IPS-NIHi11 (cell line): ENCODE data around the gene VAMP4.

Source experiments
- DNase-seq: peaks from one replicate; pipeline ENCODE4 v3.0.0; 2012; ENCODE audit warnings: mixed read lengths, low spot score

VAMP4 gene, protein sequence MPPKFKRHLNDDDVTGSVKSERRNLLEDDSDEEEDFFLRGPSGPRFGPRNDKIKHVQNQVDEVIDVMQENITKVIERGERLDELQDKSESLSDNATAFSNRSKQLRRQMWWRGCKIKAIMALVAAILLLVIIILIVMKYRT

DNA sequence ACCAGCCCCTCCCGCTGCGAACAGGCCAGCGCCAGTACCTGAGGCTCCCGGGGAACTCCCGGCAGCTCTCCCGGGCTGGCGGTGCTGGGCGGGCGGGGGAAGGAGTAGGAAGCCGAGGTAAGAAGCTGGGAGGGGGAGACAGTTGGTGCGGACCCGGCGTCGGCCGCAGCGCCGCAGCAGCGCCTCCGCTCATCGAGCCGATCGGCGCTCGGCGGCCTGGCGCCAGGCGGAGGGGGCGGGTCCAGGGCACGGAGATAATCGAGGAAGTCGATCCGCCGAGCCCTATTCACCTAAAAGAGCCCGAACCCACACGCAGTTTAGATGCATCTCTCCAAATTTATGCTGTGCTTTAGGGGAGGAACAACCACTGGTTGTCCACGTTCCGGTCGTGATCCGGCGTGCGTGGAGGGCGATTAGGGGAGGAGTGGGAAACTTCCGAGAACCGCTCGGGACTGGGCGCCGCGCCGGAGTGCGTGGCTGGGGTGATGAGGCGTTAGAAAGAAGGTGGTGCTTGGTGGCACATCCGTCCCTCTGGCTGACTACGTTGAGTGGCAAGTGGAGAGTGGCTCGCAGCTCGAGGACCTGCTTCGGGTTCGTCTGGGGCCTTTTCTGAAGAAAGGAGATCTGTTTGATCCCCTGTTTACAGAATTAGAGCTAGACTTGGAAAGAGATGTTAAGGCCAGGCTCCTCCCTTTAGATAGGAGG lies at the start of gene VAMP4:
Gene VAMP4, minus strand, starts transcription at position 194 of the 705 bp plus-strand sequence. CDS start 3,651 bp downstream, outside the sequence.
- peak; percentile 90 for DNase-seq

DNA sequence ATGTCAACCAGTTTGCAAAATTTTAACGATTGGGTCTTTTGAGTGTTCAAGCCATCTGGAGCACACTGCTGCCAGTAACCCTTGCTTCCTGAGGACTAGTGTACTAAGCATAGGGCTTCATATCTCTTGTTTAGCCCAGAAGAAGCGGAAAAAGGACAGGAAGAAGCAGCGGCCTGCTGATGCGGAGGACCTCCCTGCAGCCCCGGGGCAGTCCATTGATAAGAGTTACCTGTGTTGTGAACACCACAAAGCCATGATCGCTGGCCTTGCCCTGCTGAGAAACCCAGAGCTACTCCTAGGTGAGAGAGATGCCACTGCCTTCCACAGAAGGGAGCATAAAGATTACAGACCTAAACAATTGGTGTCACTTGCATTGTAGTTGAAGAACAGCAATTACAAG lies 48.5 kb upstream of the VAMP4 start:
- DNase-seq, result no peak

DNA sequence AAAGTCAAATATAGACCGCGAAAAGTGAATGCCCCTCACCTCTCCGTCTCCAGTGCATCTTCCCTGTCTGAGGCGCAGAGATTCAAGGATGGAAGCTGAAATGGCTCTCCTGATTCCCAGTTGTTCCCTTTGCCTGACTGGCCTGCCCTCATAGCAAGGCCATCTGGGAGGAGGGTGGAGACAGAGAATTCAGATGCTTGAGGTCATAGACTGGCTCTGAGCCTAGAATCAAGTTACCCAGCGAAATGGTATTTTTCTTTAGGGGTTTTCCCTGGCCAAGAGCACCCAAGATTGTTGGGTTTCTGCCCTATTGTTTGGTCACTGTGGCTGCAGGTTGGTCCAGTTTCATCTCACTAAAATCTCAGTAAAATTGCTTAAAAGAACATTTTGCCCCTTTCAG lies 46.8 kb upstream of the VAMP4 start:
- DNase-seq, result no peak

DNA sequence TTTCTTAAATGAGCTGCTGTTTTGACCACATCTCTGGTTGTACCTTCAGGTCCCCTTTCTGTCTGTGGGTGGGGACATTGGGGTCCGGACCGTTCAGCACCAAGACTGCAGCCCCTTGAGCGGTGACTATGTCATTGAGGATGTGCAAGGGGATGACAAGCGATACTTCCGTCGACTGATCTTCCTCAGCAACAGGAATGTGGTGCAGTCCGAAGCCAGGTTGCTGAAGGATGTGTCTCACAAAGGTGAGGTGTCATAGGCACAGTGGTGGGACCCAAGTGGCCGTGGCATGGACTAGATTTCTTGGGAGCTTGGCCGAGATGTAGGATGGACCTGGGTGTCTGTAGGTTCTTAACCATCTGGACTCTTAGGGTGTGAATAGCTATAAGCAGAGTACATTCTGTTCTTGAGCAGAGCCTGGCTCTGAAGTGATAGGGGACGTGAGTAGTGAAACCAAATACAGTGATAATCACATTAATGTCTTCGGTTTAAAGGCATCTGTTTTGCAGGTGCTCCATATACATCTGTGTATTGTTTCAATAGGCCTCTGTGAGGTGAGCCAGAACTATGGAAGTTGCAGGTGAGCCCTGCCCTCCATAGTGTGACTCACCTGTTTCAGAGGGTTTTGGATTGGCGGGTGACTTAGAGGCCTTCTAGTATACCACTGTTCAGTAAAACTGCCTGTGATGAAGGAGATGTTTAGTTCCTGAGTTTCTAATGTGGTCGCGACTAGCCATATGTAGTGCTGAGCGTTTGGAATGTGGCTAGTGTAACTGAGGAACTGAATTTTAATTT lies 46.0 kb upstream of the VAMP4 start:
- DNase-seq, result no peak

DNA sequence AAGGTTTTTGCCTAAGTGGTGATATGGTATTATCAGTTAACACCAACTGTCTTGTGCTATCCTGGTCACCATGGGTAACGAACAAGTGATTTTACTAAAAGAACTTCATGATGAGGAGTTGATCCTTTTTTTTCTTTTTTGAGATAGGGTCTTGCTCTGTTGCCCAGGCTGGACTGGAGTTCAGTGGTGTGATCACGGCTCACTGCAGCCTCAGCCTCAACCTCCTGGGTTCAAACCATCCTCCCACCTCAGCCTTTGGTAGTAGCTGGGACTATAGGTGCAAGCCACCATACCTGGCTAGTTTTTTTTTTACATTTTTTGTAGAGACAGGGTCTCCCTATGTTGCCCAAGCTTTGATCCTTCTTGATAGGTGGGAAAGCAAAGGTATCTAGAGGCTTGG lies 44.7 kb upstream of the VAMP4 start:
- DNase-seq, result no peak

DNA sequence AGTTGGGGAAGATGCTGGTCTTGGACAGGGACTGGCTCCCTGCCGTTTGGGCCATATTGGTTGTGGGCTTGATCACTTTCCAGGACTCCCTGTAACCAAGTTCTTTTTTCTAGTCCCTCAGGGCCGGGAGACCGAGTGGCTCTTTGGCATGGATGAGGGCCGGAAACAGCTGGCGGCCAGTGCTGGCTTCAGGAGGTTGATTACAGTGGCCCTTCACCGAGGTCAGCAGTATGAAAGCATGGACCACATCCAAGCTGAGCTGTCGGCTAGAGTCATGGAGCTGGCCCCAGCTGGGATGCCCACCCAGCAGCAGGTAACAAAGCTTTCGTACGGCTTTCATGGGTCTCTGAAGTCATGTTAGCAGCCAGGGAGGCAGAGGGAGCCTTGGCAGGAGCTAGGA lies 43.9 kb upstream of the VAMP4 start:
- DNase-seq, result no peak

DNA sequence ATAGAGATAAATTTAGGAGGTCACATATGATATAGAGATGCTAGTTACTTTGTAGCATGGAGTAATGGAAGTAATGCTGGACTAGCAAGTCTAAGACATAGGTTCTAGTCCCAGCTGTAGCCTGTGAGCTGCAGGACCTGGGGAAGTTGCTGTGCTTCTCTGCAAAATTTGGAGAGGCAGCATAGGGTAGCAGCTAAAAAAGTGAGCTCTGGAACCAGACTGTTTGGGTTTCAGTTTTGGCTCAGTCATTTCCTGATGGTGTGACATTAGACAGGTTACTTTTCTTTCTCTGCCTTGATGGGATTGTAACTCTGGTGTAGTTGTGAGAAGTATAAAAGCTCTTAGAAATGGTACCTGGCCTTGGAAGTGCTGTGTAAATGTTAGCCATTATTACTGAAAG lies 42.9 kb upstream of the VAMP4 start:
- DNase-seq, result no peak

DNA sequence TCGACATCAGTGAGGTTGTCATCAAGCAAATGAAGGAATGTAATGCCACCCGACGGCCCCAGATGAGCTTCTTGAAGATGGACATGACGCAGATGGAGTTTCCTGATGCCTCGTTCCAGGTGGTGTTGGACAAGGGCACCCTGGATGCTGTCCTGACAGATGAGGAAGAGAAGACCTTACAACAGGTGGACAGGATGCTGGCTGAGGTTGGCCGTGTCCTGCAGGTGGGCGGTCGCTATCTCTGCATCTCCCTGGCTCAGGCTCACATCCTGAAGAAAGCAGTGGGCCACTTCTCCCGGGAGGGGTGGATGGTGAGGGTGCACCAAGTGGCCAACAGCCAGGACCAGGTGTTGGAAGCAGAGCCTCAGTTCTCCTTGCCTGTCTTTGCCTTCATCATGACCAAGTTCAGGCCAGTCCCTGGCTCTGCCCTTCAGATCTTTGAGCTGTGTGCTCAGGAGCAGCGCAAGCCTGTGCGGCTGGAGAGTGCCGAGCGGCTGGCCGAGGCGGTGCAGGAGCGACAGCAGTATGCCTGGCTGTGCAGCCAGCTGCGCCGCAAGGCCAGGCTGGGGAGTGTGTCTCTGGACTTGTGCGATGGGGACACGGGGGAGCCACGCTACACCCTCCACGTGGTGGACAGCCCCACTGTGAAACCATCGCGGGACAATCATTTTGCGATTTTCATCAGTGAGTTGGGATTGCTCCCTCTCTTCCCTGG lies 42.1 kb upstream of the VAMP4 start:
- no peak for DNase-seq

DNA sequence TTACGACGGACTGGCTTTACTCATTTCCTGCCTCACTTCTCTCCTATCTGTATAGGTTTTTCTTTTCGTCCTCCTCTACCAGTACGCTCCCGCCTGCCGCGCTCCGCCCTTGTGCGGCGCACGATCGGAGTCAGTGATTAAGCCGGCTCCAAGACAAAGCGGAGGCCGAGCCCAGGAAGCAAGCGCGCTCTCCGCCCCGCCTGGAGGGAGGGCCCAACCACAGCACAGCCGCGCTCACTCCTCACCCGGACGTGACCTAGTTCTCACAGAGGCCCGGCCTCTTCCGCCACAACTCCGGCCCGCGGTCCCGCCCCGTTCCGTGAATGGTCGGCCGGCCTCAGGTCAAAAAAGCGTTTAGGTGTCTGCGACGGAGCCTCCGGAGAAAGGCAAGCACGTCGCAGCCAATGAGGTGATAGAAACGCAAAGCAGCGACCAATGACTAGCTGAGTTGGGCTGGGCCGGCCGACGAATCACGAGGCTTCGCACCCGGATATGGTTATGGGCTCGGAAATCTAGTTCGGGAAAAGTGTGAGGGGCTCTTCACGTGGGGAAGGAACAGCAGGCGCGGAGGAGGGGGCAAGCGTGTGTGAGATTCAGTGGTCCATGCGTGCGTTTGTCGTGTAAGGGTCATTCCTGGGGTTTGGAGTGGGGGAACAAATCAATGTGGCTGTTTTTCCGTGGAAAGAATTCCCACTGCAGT lies 39.5 kb upstream of the VAMP4 start, which contains the start of gene METTL13:
Gene METTL13, plus strand, starts transcription at position 485 of the 700 bp plus-strand sequence. CDS start 308 bp downstream, outside the sequence.
- peak; percentile 98 for DNase-seq

DNA sequence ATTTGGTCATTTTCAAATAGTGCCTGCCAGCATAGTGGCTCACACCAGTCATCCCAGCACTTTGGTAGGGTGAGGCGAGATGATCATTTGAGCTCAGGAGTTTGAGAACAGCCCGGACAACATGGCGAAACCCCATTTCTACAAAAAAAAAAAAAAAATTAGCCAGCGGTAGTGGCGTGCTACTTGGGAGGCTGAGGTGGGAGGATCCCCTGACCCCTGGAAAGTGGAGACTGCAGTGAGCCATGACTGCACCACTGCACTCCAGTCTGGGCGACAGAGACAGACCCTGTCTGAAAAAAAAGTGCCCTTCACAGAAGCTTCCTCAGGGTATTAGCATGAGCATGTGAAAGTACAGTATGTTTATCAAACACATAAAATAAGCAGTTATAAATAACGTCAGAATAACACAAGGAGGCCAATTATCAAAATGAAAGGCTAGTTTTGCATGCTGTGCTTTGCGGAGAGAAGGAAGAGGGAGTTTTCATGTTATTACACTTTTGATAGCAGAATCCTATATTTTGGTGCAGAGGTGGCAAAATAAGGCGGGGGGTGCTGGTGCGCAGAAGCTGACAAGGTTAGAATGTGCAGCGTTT lies 38.8 kb upstream of the VAMP4 start:
- no peak for DNase-seq

DNA sequence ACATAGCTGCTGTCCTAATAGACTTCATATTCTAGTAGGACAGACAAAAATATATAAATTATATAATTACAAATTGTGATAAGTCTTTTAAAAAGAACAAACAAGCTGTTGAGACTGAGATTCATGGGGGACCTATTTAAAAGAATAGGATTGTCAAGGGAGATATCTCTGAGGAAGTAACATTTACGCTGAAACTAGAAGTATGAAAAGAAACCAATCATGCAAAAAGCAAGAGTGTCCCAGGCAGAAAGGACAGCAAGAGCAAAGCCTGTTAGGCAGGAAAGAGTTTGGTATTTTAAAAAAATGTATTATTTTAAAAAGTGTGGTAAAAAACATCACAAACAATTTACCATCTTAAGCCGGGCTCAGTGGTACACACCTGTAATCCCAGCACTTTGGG lies 30.4 kb upstream of the VAMP4 start:
- DNase-seq, result no peak

DNA sequence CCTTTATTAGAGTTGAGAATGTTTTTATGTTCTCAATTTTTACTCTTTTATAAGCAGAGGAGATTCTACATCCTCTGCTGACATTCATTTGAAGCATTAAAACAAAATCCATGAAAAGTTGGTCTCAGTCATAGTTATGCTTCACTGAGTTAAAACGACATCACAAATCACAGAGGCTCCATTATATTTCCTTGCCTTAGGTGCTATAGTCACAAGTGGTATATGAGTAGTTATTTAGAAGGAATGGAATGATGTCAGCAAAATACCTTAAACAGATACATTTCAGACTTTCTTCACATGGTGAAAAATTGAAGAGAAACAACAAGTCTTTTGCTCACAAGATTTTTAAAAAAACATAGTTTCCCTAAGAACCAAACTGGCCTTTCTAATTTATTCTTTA lies 27.9 kb upstream of the VAMP4 start:
- DNase-seq, result no peak

DNA sequence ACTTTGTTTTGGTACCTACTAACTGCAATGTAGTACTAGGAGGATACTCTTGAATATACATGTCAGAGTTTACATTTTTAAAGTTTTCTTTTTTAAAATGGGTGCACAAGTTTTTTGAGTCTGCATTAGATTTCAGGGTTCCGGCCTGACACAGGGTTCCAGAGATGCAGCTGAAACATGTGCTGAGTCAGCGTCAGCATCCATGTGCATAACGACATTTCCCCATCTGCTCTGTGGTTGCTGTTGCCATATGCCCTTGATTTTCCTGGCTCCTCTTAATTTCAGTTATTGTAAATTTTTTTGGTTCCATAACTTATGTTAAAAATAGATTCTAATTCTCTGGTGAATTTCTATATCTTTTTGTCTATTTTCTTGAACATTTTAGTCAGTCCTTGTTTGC lies 27.3 kb upstream of the VAMP4 start:
- DNase-seq, result no peak

DNA sequence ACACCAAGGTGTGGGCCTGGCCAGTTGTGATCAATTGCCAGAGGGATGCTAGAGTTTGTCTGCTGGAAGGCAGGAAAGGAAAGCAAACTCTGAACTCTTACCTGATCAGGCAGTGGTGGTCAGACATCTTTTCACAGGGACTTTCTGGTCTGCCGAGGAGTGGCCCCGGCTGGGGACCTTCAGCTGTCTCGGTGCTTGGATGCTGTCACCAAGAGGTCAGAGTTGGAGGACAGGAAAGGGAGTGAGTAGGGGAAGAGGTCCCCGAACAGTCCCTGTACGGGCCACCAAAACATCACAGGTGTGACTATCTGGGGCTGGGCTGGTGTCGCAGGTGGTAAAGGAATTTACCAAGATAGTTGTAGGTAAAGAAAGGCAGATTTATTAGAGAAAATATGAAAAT lies 21.9 kb upstream of the VAMP4 start:
- no peak for DNase-seq

DNA sequence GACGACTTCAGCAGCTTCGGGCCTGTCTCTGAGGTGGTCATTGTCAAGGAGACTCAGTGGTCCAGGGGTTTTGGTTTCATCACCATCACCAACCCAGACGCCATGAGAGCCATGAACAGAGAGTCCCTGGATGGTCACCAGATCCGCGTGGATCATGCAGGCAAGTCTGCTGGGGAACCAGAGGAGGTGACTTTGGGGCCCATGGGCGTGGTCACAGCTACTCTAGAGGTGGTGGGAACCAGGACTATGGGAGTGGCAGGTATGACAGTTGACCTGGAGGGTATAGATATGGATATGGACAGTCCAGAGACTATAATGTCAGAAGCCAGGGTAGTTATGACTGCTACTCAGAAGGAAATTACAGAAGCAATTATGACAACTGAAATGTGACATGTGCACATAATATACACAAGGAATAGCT lies 20.3 kb upstream of the VAMP4 start:
- DNase-seq, result no peak

DNA sequence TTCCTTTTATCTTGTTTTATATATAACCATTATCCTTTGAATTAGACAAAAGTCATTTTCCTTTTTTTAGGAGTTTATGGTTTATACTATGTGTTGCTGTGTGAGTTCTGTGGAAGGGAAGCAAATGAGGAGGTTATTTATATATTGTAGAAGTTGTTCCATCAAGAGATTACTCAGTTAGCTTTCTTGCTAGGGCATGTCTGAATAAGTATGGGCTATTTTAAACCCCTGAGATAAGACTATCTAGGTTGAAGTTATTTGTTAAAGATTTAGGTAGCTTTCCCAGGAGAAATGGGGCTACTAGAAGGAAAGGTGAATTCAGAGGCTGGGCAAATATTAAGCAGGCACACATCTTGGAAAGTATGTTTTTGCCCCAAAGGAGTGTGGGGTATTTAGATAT lies 16.1 kb upstream of the VAMP4 start:
- DNase-seq, result no peak

DNA sequence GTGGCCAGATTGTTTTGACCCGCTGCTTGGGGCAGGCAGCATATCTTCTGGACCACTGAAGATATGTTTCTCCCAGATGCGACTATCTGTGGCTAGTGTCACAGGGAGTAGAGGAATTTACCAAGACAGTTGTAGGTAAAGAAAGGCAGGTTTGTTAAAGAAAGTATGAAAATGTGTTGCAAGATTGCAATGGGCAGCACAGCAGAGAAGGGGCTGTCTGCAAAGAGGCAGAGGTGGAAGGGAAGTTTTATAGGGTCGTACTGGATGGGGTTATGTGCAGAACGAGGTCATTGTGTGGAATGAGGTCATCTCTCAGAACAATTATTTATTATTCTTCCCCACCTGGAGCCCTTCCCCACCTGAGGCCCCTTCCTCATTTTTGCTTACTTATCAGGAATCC lies 15.0 kb upstream of the VAMP4 start:
- no peak for DNase-seq

DNA sequence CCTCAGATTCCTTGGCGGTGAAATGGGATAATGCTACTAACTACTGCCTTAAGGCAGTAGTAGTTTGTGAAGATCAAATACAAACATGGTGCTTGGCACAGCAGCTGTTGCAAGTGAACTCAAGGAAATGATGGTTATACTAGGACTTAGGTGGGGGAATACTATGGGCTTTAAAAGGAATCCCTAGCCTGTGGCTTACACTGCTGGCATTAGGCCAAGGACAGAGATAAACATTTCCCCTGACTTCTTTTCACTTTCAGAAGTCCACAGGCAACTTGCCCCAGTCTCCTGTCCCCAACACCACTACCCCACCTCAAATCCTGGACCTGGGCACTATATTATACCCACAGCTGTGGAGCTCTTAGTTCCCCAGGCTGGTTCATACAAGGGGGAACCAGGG lies 13.1 kb upstream of the VAMP4 start:
- no peak for DNase-seq

DNA sequence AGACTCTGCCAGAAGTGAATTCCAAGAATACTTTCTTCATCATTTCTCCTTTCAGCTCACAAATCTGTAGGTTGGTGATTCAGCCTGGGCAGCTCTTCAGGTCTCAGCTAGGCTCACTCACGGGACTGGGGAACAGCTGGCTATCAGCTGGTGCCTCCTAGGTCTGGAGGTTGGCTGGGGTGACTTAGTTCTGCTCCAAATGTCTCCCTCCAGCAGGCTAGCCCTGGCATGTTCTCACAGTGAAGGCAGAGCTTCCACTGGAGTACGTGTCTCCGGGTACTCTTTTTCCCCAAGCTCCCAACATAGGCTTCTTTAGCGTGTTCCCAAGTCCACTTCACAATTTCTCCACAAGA lies 12.5 kb upstream of the VAMP4 start:
- peak; percentile 14 for DNase-seq

DNA sequence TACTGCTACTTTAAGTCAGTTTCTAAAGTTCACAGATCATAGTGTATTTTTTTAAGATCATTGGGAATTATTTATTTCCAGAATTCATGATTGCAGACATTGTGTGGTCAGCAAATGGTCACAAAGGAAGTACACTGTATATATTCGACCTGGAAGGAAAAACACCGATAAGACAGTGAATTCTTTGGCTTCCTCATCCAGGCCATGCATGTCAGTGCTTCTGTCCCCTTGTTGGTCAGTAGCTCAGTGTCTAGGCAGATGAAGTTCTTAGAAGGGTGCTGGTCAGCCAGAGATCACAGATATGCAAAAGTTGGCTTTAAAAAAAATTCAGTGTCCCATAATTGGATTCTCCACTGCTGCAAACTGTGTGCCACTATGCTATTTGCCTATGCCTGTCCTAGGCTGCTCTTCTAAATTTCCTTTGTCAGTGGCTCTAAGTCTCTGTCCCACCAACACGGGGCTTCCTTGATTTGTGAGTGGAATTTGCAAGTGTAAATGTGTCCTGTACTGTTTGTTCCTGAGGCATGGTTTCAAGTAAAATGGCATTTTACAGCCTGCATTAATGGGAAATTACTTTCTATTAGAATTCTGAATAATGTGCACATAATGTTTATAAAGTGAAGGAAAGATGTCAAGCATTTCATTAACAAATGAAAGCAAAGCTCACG lies 12.0 kb upstream of the VAMP4 start:
- no peak for DNase-seq

DNA sequence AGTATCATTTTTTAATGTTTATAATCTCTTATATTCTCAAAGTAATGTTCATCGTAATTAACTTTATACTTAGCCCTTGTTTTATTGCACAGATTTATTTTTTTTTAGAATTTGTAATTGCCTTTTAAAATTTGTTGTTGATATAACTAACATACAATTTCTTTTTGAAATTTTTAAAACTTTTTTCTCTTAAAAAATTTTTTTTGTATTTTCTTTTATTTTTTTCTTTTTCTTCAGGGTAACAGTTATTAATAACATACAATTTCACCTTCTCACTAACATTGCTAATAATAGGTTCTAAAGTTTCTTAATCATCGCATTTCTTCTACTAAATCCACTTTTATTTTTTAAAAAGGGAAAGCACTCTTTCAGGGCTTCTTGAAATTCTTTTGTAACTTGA lies 11.3 kb upstream of the VAMP4 start:
- DNase-seq, result no peak
